ENCODE results near the gene FAM76B. TPM values are rescaled to one million over a fixed set of nuclear protein-coding genes. Genes with fewer than 3 reads are reported as not detected.

The FAM76B gene
- total and polyA plus RNA-seq, 2 donors (not counting 1 experiment from before 2014, with no cell fraction given): 36.5 to 80.9 TPM

GRCh38 chr11:95723361-95723942 is 66.1 kb downstream of the FAM76B start:
- Histone ChIP-seq H3K79me2 (ENCODE audit: control insufficient read depth, insufficient read depth, low read length) (no peaks in the 10 kb centered on the region), H4K20me1 (ENCODE audit: control insufficient read depth, insufficient read depth, low read length, poor library complexity, severe bottlenecking) (no peaks in the 10 kb centered on the region), H3K36me3 (replicated peaks in 1 of 2; ENCODE audit: control extremely low read depth in 1 of 2, control insufficient read depth in 1 of 2, extremely low read depth in 1 of 2, insufficient read depth in 2 of 2, low read length in 1 of 2) (no peaks in the 10 kb centered on the region), H3K4me3 (ENCODE audit: control extremely low read depth in 1 of 5, extremely low read depth in 1 of 5, insufficient read depth in 1 of 5, low read depth in 2 of 5, low read length in 4 of 5) (no peak overlapping the region), H2AFZ (ENCODE audit: insufficient read depth, low read depth, low read length, poor library complexity, severe bottlenecking) (no peak overlapping the region), H3K9me3 (ENCODE audit: control extremely low read depth in 1 of 3, control insufficient read depth in 2 of 3, insufficient read depth in 1 of 3, low read length in 2 of 3) (peaks cover 0 to 7% (median 0%) of the 10 kb centered on the region in 3 donors), H3K4me2 (replicated peaks; ENCODE audit: low read depth, low read length, poor library complexity, severe bottlenecking) (no peak overlapping the region), H3K27ac (ENCODE audit: low read length in 2 of 2) (no peak overlapping the region), H3K9ac (ENCODE audit: low read length) (no peak overlapping the region), H3K4me1 (ENCODE audit: control insufficient read depth in 2 of 2, insufficient read depth in 2 of 2, low read length in 2 of 2) (peaks cover 26 to 29% of the 10 kb centered on the region in 2 donors), H3K27me3 (replicated peaks in 1 of 4; ENCODE audit: control extremely low read depth in 1 of 4, control insufficient read depth in 3 of 4, insufficient read depth in 4 of 4, low read length in 3 of 4) (no peaks in the 10 kb centered on the region)
- DNase-seq (no peak), ATAC-seq (ENCODE audit: low read depth) (no peak)
- Mint-ChIP-seq H3K4me1 (peaks cover 31% of the 10 kb centered on the region), H3K4me3 (no peak overlapping the region), H3K27ac (no peak overlapping the region), H3K9me3 (ENCODE audit: insufficient read depth) (no peaks in the 10 kb centered on the region), H3K27me3 (no peaks in the 10 kb centered on the region)
- CTCF ChIA-PET: interaction anchor here (1.5 kb wide), 1 partner anchor 24 kb away, joined by 4 read pairs; no protein-coding TSS in a partner anchor
- intact Hi-C loops (cut with micrococcal nuclease): no loop called here
- TF ChIP-seq EZH2 (IDR thresholded peaks at IDR 0.05; ENCODE audit: borderline replicate concordance, insufficient read depth, low read depth, low read length, poor library complexity, severe bottlenecking) (no peak), CTCF (IDR thresholded peaks at IDR 0.05) (no peak)
- POLR2A ChIA-PET: interaction anchor here (0.7 kb wide), 1 partner anchor 627 kb away, joined by 8 read pairs; no protein-coding TSS in a partner anchor
- WGBS (ENCODE audit: insufficient coverage): 67% methylated on average over 1 of the region's 3 CpGs

- Histone ChIP-seq H3K27me3 (replicated peaks in 1 of 4; ENCODE audit: control extremely low read depth in 1 of 4, control insufficient read depth in 3 of 4, insufficient read depth in 4 of 4, low read length in 3 of 4) (no peaks in the 10 kb centered on the region), H4K20me1 (ENCODE audit: control insufficient read depth, insufficient read depth, low read length, poor library complexity, severe bottlenecking) (no peaks in the 10 kb centered on the region), H3K9ac (ENCODE audit: low read length) (no peak overlapping the region), H3K27ac (ENCODE audit: low read length in 2 of 2) (peak overlapping the region; percentile 25 to 58), H3K9me3 (ENCODE audit: control extremely low read depth in 1 of 3, control insufficient read depth in 2 of 3, insufficient read depth in 1 of 3, low read length in 2 of 3) (peaks cover 2 to 9% (median 9%) of the 10 kb centered on the region in 3 donors), H3K79me2 (ENCODE audit: control insufficient read depth, insufficient read depth, low read length) (no peaks in the 10 kb centered on the region), H3K4me3 (ENCODE audit: control extremely low read depth in 1 of 5, extremely low read depth in 1 of 5, insufficient read depth in 1 of 5, low read depth in 2 of 5, low read length in 4 of 5) (peak overlapping the region in 1 of 5 experiments; percentile 11), H3K4me2 (replicated peaks; ENCODE audit: low read depth, low read length, poor library complexity, severe bottlenecking) (peak overlapping the region; percentile 31), H2AFZ (ENCODE audit: insufficient read depth, low read depth, low read length, poor library complexity, severe bottlenecking) (no peak overlapping the region), H3K36me3 (replicated peaks in 1 of 2; ENCODE audit: control extremely low read depth in 1 of 2, control insufficient read depth in 1 of 2, extremely low read depth in 1 of 2, insufficient read depth in 2 of 2, low read length in 1 of 2) (no peaks in the 10 kb centered on the region), H3K4me1 (ENCODE audit: control insufficient read depth in 2 of 2, insufficient read depth in 2 of 2, low read length in 2 of 2) (peaks cover 51 to 57% of the 10 kb centered on the region in 2 donors)
- Mint-ChIP-seq H3K4me1 (peaks cover 58% of the 10 kb centered on the region), H3K27ac (peak overlapping the region; percentile 93), H3K9me3 (ENCODE audit: insufficient read depth) (no peaks in the 10 kb centered on the region), H3K4me3 (peak overlapping the region; percentile 66), H3K27me3 (no peaks in the 10 kb centered on the region)
- intact Hi-C loops (cut with micrococcal nuclease): no loop called here
- no peak for DNase-seq
- POLR2A ChIA-PET: interaction anchor here (0.7 to 1.4 kb wide), 4 partner anchors 21 to 488 kb away, joined by 4 to 10 read pairs (median 6); no protein-coding TSS in a partner anchor
- no peak for TF ChIP-seq EZH2 (IDR thresholded peaks at IDR 0.05; ENCODE audit: borderline replicate concordance, insufficient read depth, low read depth, low read length, poor library complexity, severe bottlenecking)
- TF ChIP-seq CTCF (IDR thresholded peaks at IDR 0.05): no peak
- CTCF ChIA-PET: interaction anchor here (0.6 to 8.7 kb wide), 4 partner anchors 14 to 414 kb away, joined by 3 to 93 read pairs (median 14); no protein-coding TSS in a partner anchor
- WGBS (ENCODE audit: insufficient coverage): no CpG with 5 or more reads among the region's 3 CpGs
- no peak for ATAC-seq (ENCODE audit: low read depth)
These were observed 69.4 kb downstream of the FAM76B start for GRCh38 chr11:95720195-95720594.

Measured in B cell (primary cell).